PFSK-1 (cell line): ENCODE data around the gene ELF4.

Experiments
- POLR2AphosphoS5 ChIP-seq: IDR thresholded peaks from 2 replicates; pipeline ENCODE4 v1.6.1; 2012; ENCODE audit warnings: low read depth, mild to moderate bottlenecking, control low read depth, low read length, moderate library complexity
- SIN3A ChIP-seq: IDR thresholded peaks from 2 replicates; pipeline ENCODE4 v1.6.1; 2012; ENCODE audit warnings: mild to moderate bottlenecking, low read length, moderate library complexity, borderline replicate concordance; ENCODE audit not compliant: insufficient read depth
- TAF1 ChIP-seq: IDR thresholded peaks from 2 replicates; pipeline ENCODE4 v1.6.1; 2012; ENCODE audit warnings: low read length, control low read depth, borderline replicate concordance; ENCODE audit not compliant: insufficient read depth
- TF ChIP-seq, protein P1 (sequence below), 2 experiments: IDR thresholded peaks; 2 replicates each; pipeline versions ENCODE4 v1.6.1 to v1.8.0; 2011 to 2012; ENCODE audit warnings: low read depth in 2 of 2, low read length in 2 of 2, control low read depth in 1 of 2, inconsistent platforms in 1 of 2, mild to moderate bottlenecking in 1 of 2, moderate library complexity in 1 of 2; ENCODE audit not compliant: insufficient read depth in 1 of 2

DNA sequence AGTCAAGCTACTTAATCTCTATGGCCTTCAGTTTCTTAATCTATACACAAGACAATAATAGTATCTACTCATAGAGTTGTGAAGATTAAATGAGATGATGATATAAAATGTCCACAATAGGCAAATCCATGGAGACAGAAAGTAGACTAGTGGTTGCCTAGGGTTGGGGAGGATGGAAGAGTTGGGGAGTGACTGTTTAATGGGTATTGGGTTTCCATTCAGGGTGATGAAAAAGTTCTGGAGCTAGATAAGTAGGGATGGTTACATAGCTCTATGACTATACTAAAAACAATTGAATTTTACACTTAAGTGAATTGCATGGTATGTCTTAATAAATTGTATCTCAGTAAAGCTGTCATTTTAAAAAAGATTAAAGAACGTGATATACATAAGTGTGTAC lies 92.2 kb downstream of the ELF4 start:
- TF ChIP-seq, protein P1, sequence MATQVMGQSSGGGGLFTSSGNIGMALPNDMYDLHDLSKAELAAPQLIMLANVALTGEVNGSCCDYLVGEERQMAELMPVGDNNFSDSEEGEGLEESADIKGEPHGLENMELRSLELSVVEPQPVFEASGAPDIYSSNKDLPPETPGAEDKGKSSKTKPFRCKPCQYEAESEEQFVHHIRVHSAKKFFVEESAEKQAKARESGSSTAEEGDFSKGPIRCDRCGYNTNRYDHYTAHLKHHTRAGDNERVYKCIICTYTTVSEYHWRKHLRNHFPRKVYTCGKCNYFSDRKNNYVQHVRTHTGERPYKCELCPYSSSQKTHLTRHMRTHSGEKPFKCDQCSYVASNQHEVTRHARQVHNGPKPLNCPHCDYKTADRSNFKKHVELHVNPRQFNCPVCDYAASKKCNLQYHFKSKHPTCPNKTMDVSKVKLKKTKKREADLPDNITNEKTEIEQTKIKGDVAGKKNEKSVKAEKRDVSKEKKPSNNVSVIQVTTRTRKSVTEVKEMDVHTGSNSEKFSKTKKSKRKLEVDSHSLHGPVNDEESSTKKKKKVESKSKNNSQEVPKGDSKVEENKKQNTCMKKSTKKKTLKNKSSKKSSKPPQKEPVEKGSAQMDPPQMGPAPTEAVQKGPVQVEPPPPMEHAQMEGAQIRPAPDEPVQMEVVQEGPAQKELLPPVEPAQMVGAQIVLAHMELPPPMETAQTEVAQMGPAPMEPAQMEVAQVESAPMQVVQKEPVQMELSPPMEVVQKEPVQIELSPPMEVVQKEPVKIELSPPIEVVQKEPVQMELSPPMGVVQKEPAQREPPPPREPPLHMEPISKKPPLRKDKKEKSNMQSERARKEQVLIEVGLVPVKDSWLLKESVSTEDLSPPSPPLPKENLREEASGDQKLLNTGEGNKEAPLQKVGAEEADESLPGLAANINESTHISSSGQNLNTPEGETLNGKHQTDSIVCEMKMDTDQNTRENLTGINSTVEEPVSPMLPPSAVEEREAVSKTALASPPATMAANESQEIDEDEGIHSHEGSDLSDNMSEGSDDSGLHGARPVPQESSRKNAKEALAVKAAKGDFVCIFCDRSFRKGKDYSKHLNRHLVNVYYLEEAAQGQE (IDR thresholded peaks at IDR 0.05; ENCODE audit: insufficient read depth in 1 of 2, low read depth in 2 of 2, low read length in 2 of 2): no peak
- TF ChIP-seq POLR2AphosphoS5 (no peak), TAF1 (no peak), SIN3A (no peak)
